GM21576 (cell line): ENCODE data around the gene UGT1A4.

ENCODE experiments used
- ATAC-seq: cut with Tn5 transposase; IDR thresholded peaks from one replicate; pipeline ENCODE4 v1.9.1; 2021; ENCODE audit warnings: mild to moderate bottlenecking, moderate library complexity; ENCODE audit not compliant: unreplicated experiment

Gene UGT1A4

DNA sequence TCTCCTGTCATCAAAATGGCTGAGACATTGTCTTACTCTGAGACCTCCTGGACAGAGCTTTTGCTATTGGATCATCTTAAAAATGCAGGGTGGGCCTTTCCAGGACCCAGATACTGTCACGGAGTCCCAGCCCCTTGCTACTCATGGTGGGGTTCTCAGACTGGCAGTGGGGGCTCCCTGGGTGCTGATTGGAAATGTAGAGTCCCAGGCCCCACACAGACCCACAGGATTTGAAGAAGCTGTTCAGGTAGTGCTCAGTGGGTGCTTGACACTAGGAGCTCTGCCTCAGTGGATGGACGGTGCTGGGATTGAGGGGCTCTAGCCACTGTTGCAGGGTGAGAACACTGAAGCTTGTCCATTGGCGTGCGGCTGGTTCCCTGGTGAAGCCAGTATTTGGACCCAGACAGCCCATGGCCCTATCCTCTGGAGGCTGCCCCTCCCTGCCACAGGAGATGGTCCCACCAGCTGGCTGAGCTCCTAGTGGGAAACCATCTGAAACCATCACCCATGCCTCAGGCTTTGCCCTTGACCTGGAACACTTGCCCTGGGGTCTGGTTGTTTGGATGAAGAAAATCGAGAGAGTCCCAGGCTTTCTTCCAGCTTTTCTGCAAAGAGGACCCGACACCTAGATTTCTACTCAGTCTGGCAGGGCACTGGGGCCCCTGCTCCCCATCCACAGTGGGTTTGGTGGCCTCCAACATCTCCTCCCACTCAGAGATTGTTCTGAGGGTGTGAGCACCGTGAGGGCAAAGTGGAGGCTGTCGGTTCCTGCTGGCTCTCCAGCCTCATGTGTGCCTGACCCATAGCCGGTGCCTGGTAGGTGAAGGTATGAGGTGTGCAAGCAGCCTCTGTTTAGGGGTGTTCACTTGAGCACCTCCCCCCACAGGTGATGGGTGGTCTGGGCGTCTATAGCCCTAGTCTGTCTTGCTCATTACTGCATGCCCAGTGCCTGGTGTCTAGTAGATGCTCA lies 89.7 kb downstream of the UGT1A4 start:
- ATAC-seq = no peak

GRCh38 chr2:233810385-233810784 lies 91.8 kb downstream of the UGT1A4 start:
- no peak for ATAC-seq

DNA sequence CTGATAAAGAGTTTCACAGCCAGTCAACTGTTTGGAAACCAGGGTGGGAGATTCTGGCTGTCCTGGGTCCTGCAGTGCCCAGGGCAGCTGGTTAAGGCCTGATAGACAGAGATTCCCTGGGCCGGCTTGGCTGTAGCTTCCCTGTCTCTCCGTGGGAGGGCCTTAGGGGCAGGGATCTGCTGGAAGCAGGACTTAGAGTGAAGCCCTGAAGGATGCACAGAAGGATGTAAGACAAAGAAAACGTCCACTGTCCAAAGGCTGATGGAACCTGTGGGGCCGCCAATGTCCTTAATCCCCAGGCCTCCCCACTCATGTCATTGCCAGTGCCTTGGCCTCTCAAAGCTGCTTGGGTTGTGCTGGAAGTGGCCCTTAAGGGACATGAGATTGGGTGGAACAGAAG lies 92.6 kb downstream of the UGT1A4 start:
- ATAC-seq = no peak

DNA sequence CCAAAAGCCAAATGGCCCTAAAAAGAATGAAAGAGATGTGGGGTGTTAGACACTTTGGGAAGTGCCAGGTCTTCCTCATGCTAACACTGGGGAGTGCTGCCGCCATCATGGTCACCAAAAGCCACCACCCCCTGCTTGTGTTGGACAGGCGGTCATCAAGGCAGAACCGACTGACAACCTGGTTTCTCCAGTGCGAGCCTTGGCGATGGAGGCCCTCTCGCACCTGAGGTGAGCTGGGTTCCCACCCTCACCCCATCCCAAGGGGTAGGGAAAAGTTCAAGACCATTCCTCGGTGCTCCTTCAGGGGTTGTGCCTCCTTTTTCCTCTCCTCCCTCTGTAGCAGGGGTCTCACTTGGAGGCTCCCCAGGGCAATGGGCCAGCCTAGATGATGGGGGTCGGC lies 93.2 kb downstream of the UGT1A4 start:
- ATAC-seq = no peak

DNA sequence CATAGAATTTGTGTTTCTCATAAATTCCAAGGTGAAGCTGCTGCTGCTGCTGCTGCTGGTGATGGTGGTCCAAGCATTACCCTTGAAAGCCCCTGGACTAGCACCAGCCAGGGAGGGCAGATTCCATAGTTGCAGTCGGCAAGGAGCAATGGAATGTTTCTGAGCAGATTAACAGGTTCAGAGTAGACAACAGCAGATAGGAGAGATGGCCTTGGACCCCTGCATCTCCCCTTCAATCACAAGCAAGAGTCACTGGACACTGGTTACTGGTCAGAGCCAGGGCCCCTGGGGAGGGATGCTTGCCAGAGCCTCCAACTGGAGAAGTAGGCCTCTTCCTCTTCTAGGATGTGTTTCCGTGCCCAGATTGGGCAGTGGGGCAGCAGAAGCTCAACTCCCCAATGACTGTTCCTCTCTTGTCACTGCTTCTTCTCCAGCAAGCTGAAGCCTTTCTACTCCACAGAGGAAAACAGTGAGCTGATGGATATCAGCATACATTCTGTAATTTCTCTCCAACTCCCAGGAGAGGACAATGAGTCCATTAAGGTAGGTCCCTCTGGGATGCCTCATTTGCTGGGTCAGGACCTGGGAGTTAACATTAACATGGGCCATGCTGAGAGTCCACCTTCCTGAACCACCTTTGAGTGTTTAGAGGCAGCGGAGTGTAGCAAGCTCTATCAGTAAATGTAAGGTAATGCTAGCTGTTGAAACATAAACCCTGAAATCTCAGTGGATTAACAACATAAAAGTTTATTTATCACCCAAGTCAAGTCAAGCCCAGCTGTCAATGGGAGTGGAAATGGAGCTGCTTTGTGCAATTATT lies 94.9 kb downstream of the UGT1A4 start:
- no peak for ATAC-seq

DNA sequence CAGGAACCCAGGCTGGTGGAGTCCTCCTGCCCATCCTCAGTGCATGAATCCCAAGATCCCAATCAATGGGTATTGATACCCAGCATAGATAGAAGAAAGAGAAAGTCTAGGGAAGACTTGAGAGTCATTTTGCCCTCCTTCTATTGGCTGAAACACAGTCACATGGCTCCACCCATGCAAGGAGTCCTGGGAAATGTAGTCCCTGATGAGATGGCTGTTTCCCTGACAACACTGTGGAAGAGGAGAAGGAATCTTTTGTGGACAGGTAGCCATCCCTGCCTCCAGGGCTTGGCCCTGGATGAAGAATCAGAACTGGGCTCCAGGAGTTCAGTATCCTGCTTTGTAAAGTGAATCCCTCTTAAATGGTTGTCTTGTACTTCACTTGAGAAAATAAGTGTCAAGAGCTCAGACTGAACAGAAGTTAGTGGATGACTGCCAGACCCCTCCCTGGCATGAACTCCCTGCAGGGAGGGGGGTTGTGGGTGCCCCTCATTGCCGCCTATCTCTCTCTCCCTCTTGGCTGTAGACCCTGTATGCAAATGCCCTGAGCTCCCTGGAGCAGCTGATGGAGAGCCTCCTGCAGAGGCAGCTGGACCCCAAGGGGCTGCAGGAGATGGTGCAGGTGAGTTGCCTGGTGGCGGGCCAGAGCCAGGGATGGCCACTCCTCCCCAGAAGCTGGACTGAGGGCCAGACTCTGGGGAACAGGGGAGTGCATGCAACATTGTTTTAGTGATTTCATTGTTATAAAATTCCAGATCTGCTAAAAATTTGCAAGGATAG lies 95.7 kb downstream of the UGT1A4 start:
- ATAC-seq = no peak

GRCh38 chr2:233815861-233816260 lies 97.3 kb downstream of the UGT1A4 start:
- no peak for ATAC-seq

- ATAC-seq = no peak
Observed at GRCh38 chr2:233816334-233816733, 97.8 kb downstream of the UGT1A4 start.

DNA sequence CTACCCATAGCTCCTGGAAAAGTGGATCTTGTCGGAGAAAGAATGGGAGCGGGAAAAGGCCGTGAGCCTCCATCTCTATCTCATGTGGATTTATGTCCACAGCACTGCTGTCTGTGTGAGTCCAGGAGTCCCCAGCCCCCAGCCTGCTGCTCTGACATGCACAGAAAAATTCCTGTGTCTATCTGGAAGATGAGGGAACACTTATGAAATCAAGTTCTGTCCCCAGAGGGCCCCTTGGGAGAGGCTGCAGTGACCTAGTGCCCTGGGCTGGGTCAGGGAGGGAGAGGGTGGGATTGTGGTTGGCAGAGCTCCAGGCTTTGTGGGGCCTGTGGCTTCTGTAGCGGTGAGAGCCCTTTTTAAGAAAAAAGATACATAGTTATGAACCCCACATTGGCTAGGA lies 98.2 kb downstream of the UGT1A4 start:
- no peak for ATAC-seq

DNA sequence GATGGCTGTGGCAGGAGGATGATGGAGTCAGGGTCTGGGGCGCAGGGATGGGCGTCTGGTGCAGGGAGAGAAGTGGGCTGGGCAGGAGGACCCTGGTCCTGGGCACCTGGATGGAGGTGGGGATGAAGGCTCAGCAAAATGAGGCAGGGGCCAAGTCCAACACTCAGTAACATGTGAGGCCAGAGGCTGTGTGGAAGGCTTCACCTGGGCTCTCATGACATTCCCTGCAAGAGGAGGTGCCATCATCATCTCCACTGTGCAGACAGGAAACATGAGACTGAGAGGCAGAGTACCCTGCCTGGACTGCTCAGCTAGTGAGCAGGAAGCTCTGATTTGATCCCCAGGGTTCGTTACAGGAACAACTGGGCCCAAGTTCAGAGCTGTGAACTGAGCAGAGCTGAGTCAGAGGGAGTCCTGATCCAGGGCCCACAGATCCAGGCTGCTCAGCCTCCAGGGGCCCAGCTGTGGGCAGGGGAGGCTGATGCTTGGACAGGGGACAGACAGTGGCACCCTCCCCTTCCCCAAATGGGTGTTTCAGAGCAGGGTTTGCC lies 98.9 kb downstream of the UGT1A4 start:
- no peak for ATAC-seq

- no peak for ATAC-seq
Observed at GRCh38 chr2:233817995-233818638, 99.6 kb downstream of the UGT1A4 start.

GRCh38 chr2:233818639-233819621 lies 100.4 kb downstream of the UGT1A4 start:
- no peak for ATAC-seq

DNA sequence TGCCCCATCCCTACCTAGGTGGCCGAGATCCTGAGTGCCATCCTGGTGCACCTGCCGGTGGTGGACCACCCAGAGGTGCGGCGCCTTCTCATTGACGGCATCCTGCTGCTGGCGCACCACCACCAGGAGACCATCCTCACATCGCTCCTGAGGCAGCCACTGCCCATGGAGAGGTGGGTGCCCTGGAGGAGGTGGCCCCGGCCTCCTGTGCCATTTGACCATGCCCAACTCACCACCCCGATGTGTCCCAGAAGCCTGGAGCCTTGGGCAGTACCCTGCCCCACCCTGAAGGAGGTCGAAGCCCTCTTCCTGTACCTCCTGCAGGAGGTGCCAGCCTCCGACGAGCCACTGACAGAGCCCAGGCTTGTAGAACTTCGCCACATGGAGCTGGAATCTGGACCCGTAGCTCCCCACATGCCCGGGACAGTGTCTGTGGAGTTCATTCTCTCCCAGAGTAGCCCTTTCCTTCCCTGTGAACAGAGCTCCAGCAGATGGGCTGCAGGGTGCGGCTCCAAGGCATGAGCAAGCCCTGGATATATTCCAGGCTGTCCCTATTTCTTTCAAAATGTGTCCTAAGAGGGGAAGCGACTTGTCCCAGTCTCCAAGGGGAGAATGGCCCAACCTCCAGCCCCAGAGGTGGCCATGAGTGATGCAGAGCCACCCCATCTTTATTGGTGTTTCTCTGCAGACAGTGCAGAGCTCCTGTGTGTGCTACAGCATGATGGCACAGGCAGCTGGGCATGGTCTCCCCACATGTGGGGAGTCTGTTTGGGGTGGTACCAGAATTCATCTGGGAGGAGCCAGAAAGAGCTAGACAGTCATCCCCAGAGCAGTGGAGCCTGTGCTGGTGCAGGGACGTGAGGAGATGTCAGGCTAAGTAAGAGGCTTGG lies 101.6 kb downstream of the UGT1A4 start:
- ATAC-seq = no peak

- no peak for ATAC-seq
Observed at GRCh38 chr2:233820774-233821105, 102.2 kb downstream of the UGT1A4 start.

- no peak for ATAC-seq
Observed at GRCh38 chr2:233821196-233821595, 102.7 kb downstream of the UGT1A4 start.

GRCh38 chr2:233821709-233822100 lies 103.2 kb downstream of the UGT1A4 start:
- ATAC-seq = no peak

GRCh38 chr2:233822101-233822771 lies 103.7 kb downstream of the UGT1A4 start:
- ATAC-seq = no peak
